A549 treated with CORT108297 at 1 μM for 4 hours (cell line): ENCODE results near the gene PARP14. TPM values are rescaled to one million over a fixed set of nuclear protein-coding genes. Genes with fewer than 3 reads are reported as not detected.

Source experiments
- total RNA-seq: library from RNA; stranded (reverse); fragments of 200-300 nt; extraction: Qiagen RNA extraction; gene quantifications from 5 replicates; pipeline ENCODE4 v1.2.3, GENCODE V29; 2022

The PARP14 gene, protein sequence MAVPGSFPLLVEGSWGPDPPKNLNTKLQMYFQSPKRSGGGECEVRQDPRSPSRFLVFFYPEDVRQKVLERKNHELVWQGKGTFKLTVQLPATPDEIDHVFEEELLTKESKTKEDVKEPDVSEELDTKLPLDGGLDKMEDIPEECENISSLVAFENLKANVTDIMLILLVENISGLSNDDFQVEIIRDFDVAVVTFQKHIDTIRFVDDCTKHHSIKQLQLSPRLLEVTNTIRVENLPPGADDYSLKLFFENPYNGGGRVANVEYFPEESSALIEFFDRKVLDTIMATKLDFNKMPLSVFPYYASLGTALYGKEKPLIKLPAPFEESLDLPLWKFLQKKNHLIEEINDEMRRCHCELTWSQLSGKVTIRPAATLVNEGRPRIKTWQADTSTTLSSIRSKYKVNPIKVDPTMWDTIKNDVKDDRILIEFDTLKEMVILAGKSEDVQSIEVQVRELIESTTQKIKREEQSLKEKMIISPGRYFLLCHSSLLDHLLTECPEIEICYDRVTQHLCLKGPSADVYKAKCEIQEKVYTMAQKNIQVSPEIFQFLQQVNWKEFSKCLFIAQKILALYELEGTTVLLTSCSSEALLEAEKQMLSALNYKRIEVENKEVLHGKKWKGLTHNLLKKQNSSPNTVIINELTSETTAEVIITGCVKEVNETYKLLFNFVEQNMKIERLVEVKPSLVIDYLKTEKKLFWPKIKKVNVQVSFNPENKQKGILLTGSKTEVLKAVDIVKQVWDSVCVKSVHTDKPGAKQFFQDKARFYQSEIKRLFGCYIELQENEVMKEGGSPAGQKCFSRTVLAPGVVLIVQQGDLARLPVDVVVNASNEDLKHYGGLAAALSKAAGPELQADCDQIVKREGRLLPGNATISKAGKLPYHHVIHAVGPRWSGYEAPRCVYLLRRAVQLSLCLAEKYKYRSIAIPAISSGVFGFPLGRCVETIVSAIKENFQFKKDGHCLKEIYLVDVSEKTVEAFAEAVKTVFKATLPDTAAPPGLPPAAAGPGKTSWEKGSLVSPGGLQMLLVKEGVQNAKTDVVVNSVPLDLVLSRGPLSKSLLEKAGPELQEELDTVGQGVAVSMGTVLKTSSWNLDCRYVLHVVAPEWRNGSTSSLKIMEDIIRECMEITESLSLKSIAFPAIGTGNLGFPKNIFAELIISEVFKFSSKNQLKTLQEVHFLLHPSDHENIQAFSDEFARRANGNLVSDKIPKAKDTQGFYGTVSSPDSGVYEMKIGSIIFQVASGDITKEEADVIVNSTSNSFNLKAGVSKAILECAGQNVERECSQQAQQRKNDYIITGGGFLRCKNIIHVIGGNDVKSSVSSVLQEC (N-terminal part only)
- 7.9 to 11.8 TPM (median 9.1 TPM) in 5 replicates for total RNA-seq

DNA sequence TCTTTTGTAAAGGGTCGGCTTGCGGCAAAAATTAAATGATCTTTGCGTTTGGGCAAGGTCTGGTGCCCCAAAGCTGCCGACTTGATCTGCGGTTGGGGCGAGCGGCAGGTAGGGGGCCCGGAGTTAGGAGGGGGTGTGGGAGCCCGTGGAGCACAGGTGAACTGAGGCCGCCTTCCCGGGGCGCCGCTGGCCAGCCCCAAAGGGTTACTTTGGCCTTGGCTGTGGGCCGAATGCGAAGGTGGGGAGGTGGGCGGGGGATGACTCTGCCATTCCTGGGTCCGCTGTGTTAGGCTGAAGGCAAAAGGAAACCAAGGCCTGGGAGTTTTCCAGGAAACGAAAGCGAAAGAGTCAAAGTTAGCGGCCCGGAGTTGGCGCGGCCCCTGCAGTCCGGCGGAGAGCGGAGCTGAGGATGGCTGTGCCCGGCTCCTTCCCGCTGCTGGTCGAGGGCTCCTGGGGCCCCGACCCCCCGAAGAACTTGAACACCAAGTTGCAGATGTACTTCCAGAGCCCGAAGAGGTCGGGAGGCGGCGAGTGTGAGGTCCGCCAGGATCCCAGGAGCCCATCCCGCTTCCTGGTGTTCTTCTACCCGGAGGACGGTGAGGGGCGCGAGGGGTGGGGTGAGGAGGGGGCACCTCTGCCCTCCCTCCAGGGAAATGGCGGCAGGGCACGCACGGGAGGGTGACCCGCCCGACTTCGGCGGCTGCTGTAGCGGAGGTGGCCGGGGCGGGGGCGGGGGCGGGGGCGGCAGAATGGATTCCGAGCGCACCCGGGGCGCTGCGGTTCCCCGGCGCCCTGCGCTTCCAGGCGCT, at the start of gene PARP14:
Gene PARP14, plus strand, starts transcription at position 365 of the 809 bp plus-strand sequence. Its CDS starts 45 bp downstream, at position 410.

Other genes starting within 250 kb of the PARP14 start
- gene KPNA1, start 165.9 kb upstream of the PARP14 start, total RNA-seq = 53.8 to 63.8 TPM (median 61.2 TPM) in 5 replicates
- 5.1 to 6.3 TPM (median 5.2 TPM) in 5 replicates for gene PARP9, start 116.5 kb upstream of the PARP14 start, total RNA-seq
- gene DTX3L, start 116.5 kb upstream of the PARP14 start, total RNA-seq = 6.7 to 9.8 TPM (median 7.6 TPM) in 5 replicates
- not detected in 5 replicates for gene PARP15, start 103.2 kb upstream of the PARP14 start, total RNA-seq
- gene HSPBAP1, start 113.0 kb downstream of the PARP14 start, total RNA-seq = 5.9 to 6.5 TPM (median 6.0 TPM) in 5 replicates
- 13.1 to 16.5 TPM (median 14.5 TPM) in 5 replicates for gene SLC49A4, start 114.2 kb downstream of the PARP14 start, total RNA-seq